Fibroblast of the aortic adventitia (primary cell): ENCODE results near the gene MORC1. TPM values are rescaled to one million over a fixed set of nuclear protein-coding genes. Genes with fewer than 3 reads are reported as not detected.

Source experiments
- DNase-seq: peaks from one replicate; pipeline ENCODE4 v3.0.0-alpha.2; 2010; ENCODE audit warnings: low read depth
- H3K4me3 ChIP-seq: 2 replicates; pipeline ENCODE4 v1.5.1; 2011; ENCODE audit warnings: low read depth, mild to moderate bottlenecking, control low read depth, low read length, moderate library complexity
- total RNA-seq: library from RNA; depleted of rRNA; stranded (reverse); fragments of >200 nt; gene quantifications from 2 replicates; pipeline ENCODE4 v1.2.3, GENCODE V29; 2012; ENCODE audit warnings: low replicate concordance
- TF ChIP-seq, protein P1 (sequence below): IDR thresholded peaks from 2 replicates; pipeline ENCODE4 v1.5.1; 2011; ENCODE audit warnings: mild to moderate bottlenecking, low read length, control low read depth, inconsistent platforms; ENCODE audit not compliant: insufficient read depth

The MORC1 gene
- total RNA-seq, 1 donor, result not detected

DNA sequence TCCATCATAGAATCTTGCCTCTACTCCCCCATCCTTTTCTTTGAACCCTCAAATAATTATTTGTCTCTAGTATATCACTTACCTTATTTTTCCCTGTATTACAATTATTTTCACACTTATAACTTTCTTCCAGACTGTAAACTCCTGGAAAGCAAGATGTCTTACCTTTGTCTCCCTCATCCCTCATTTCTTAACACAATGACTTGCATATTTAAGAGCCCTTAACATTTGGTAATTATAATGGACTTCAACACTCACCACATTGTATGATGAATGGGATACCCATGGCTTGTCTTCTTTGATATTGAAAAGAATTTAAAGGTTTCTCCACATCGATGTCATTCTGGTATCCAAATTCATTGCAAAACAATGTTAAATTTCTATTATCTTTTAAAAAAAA, 82.9 kb downstream of the MORC1 start:
- H3K4me3 ChIP-seq, result no peak overlapping the region
- no peak for DNase-seq
- TF ChIP-seq, protein P1, sequence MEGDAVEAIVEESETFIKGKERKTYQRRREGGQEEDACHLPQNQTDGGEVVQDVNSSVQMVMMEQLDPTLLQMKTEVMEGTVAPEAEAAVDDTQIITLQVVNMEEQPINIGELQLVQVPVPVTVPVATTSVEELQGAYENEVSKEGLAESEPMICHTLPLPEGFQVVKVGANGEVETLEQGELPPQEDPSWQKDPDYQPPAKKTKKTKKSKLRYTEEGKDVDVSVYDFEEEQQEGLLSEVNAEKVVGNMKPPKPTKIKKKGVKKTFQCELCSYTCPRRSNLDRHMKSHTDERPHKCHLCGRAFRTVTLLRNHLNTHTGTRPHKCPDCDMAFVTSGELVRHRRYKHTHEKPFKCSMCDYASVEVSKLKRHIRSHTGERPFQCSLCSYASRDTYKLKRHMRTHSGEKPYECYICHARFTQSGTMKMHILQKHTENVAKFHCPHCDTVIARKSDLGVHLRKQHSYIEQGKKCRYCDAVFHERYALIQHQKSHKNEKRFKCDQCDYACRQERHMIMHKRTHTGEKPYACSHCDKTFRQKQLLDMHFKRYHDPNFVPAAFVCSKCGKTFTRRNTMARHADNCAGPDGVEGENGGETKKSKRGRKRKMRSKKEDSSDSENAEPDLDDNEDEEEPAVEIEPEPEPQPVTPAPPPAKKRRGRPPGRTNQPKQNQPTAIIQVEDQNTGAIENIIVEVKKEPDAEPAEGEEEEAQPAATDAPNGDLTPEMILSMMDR, result no peak

DNA sequence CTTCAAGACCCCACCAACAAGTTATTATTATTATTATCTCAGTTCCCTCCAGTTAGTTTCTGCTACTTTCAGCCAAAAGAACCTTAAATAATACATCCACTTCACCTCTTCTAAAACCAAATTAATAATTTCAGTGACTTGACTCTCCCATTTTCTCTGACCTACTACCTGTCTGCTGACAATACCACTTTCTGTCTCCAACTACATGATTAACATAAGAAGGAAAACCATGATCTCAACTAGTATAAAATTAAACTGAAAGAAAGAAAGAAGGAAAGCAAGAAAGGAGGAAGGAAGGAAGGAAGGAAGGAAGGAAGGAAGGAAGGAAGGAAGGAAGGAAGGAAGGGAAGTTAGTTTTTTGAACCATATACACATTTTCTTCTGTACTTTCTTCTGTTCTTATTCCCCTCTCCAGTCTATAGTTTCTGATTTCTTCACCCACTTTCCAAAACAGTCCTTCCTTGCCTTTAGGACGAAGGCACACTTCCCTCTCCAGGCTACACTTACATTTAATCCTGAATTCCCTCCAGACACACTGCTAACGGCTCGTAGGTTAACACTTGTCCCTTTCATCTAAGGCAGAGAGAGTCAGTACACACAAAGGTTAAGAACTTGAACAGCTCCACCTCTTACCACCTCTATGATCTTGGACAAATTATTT, 84.8 kb downstream of the MORC1 start:
- TF ChIP-seq, protein P1, result no peak
- H3K4me3 ChIP-seq, result no peak overlapping the region
- DNase-seq, result no peak

DNA sequence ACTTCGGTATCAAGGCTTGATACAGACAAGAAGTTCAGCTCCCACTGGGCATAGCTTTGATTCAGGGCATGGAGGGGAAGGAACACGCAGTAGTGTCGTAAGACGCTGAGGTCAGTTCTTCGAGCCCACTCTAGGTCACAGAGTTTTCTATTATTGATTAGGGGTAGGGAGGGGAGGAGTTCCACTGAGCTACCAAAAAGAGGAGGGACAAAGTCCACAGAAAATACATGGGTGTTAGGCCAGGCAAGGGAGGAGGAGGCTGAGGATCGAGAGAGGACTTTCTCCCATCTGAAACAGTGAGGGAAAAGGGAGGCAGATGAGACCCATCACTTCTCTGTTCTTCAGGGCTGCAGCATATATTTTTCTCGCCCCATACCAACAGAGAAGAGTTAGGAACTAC, 89.2 kb downstream of the MORC1 start:
- TF ChIP-seq, protein P1, result no peak
- no peak overlapping the region for H3K4me3 ChIP-seq
- DNase-seq, result no peak

GRCh38 chr3:109026821-109027220, 91.1 kb downstream of the MORC1 start:
- DNase-seq, result no peak
- TF ChIP-seq, protein P1, result no peak
- no peak overlapping the region for H3K4me3 ChIP-seq

GRCh38 chr3:109025896-109026295, 92.0 kb downstream of the MORC1 start:
- no peak overlapping the region for H3K4me3 ChIP-seq
- DNase-seq, result no peak
- TF ChIP-seq, protein P1, result no peak

DNA sequence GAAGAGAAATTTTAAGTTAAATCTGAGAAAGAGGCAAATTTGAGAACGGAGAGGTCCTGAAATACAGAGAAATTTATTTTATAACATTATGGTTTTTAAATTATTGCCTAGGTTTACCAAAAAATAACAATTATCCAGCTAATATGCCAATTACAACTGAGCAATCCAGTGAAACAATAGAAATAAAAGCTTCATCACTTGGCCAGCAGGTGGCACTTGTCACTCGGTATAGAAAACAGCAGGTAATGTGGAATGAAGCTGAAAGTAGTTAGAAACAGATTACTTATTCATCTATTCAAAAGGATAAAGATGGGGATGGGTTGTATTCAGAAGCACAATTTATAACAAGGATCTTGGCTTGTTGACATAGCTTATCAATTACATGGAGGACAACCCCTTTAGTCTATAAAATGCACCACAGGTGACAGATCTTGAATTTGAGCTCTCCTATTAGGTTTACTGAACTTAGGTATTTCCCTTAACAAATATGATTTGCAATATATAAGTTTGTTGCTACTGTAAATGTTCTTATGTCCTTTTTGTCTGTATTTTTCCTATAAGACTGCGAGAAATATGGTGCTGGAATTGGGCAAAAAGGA, 94.2 kb downstream of the MORC1 start:
- DNase-seq, result peak; percentile 60
- TF ChIP-seq, protein P1, result peak; percentile 68
- H3K4me3 ChIP-seq, result no peak overlapping the region
